ENCODE results near the gene FAXC. TPM values are rescaled to one million over a fixed set of nuclear protein-coding genes. Genes with fewer than 3 reads are reported as not detected.

The FAXC gene
- total RNA-seq, 1 experiment from 2014 or later: 1.5 TPM

DNA sequence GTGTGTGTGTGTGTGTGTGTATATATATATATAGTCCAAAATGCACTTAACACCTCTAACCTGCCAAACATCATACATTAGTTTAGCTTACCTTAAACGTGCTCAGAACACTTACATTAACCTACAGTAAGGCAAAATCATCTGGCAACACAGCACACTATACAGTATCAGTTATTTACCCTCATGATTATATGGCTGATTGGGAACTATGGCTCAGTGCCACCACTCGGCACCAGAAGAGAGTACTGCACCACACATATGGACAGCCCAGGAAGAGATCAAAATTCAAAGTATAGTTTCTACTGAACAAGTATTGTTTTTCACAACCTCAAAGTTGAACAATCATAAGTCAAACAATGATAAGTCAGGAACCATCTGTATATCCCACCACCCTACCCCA lies 59.8 kb downstream of the FAXC start:
- no peak overlapping the region for H3K27ac Mint-ChIP-seq (ENCODE audit: unreplicated experiment)
- TF ChIP-seq, protein P1, sequence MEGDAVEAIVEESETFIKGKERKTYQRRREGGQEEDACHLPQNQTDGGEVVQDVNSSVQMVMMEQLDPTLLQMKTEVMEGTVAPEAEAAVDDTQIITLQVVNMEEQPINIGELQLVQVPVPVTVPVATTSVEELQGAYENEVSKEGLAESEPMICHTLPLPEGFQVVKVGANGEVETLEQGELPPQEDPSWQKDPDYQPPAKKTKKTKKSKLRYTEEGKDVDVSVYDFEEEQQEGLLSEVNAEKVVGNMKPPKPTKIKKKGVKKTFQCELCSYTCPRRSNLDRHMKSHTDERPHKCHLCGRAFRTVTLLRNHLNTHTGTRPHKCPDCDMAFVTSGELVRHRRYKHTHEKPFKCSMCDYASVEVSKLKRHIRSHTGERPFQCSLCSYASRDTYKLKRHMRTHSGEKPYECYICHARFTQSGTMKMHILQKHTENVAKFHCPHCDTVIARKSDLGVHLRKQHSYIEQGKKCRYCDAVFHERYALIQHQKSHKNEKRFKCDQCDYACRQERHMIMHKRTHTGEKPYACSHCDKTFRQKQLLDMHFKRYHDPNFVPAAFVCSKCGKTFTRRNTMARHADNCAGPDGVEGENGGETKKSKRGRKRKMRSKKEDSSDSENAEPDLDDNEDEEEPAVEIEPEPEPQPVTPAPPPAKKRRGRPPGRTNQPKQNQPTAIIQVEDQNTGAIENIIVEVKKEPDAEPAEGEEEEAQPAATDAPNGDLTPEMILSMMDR (IDR thresholded peaks at IDR 0.05; ENCODE audit: unreplicated experiment): no peak
- H3K36me3 Mint-ChIP-seq (ENCODE audit: insufficient read depth, unreplicated experiment): no peaks in the 10 kb centered on the region
- H3K4me3 Mint-ChIP-seq (ENCODE audit: low read depth, unreplicated experiment): no peak overlapping the region
- BruUV-seq (replicated peaks): no TSS peak
- H3K27me3 Mint-ChIP-seq (ENCODE audit: unreplicated experiment): no peaks in the 10 kb centered on the region
- CTCF ChIA-PET: interaction anchor here (0.7 kb wide), 1 partner anchor 1760 kb away, joined by 7 read pairs; no protein-coding TSS in a partner anchor
- H3K9me3 Mint-ChIP-seq (ENCODE audit: low read depth, unreplicated experiment): no peaks in the 10 kb centered on the region
- DNase-seq: no peak
- intact Hi-C loops (cut with micrococcal nuclease; ENCODE audit: unreplicated experiment): no loop called here
- no peaks in the 10 kb centered on the region for H3K4me1 Mint-ChIP-seq (ENCODE audit: low read depth, unreplicated experiment)

DNA sequence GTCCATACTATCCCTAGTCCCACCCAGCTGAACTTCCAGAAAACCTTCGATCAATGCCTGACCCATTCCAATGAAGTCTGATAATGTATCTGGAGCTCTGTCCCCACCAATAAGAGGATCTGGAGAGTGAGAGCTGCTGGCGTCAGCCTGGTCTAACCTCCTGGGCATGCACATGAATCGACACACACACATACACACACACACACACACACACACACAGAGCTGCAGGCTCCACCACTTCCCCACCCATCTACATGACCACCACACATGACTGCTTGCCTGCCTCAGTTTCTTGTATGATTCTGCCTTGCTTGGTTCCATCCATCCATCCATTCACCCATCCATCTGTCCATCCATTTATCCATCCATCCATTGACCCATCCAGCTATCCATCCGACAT lies 60.8 kb downstream of the FAXC start:
- Mint-ChIP-seq H3K27ac (ENCODE audit: unreplicated experiment) (no peak overlapping the region), H3K4me1 (ENCODE audit: low read depth, unreplicated experiment) (no peaks in the 10 kb centered on the region), H3K9me3 (ENCODE audit: low read depth, unreplicated experiment) (no peaks in the 10 kb centered on the region), H3K4me3 (ENCODE audit: low read depth, unreplicated experiment) (no peak overlapping the region), H3K27me3 (ENCODE audit: unreplicated experiment) (peaks cover 4% of the 10 kb centered on the region), H3K36me3 (ENCODE audit: insufficient read depth, unreplicated experiment) (no peaks in the 10 kb centered on the region)
- TF ChIP-seq, protein P1 (IDR thresholded peaks at IDR 0.05; ENCODE audit: unreplicated experiment): no peak
- CTCF ChIA-PET: no interaction called here
- intact Hi-C loops (cut with micrococcal nuclease; ENCODE audit: unreplicated experiment): no loop called here
- BruUV-seq (replicated peaks): no TSS peak
- no peak for DNase-seq

DNA sequence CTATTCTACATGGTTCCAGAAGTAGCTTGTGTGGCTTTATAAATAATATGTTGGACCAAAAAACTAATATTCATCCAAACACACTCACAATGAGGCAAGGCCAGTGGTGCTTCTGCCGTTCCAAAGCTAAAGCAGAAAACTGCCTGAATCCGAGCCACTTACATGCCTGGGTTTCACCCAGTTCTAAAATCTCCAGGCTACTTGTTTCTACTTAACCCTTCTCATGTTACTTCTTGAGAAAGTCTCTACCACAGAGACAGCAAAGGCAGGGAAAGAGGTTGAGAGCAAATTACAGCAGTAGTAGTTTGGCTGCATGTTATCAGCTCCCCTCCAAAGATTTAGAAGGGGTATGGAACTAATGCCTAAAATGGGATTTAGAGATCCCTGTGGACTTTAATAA lies 62.0 kb downstream of the FAXC start:
- Mint-ChIP-seq H3K27me3 (ENCODE audit: unreplicated experiment) (peaks cover 11% of the 10 kb centered on the region), H3K4me1 (ENCODE audit: low read depth, unreplicated experiment) (no peaks in the 10 kb centered on the region), H3K9me3 (ENCODE audit: low read depth, unreplicated experiment) (no peaks in the 10 kb centered on the region), H3K27ac (ENCODE audit: unreplicated experiment) (no peak overlapping the region), H3K4me3 (ENCODE audit: low read depth, unreplicated experiment) (no peak overlapping the region), H3K36me3 (ENCODE audit: insufficient read depth, unreplicated experiment) (no peaks in the 10 kb centered on the region)
- CTCF ChIA-PET: no interaction called here
- TF ChIP-seq, protein P1 (IDR thresholded peaks at IDR 0.05; ENCODE audit: unreplicated experiment): no peak
- no TSS peak for BruUV-seq (replicated peaks)
- intact Hi-C loops (cut with micrococcal nuclease; ENCODE audit: unreplicated experiment): no loop called here
- DNase-seq: no peak

DNA sequence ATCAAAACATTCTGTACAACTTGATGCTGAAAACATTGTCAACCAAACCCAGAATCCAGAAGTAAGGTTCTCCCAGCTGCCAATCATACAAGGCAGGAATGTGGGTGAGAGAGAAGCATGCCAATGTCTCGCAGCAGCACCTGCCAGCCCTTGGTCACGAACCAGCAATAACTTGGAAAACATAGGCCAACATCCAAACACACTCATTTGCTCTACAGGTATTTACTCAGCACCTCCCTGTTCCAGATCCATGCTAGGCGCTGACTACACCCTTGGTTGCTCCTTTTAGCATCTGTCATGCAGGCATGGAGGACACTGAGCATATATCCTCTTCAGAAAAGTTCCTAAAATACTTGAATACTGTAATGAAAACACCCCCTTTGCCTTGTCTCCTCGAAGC lies 63.6 kb downstream of the FAXC start:
- H3K4me1 Mint-ChIP-seq (ENCODE audit: low read depth, unreplicated experiment): no peaks in the 10 kb centered on the region
- TF ChIP-seq, protein P1 (IDR thresholded peaks at IDR 0.05; ENCODE audit: unreplicated experiment): no peak
- no TSS peak for BruUV-seq (replicated peaks)
- no peak overlapping the region for H3K4me3 Mint-ChIP-seq (ENCODE audit: low read depth, unreplicated experiment)
- DNase-seq: no peak
- intact Hi-C loops (cut with micrococcal nuclease; ENCODE audit: unreplicated experiment): no loop called here
- peaks cover 11% of the 10 kb centered on the region for H3K27me3 Mint-ChIP-seq (ENCODE audit: unreplicated experiment)
- CTCF ChIA-PET: no interaction called here
- no peaks in the 10 kb centered on the region for H3K9me3 Mint-ChIP-seq (ENCODE audit: low read depth, unreplicated experiment)
- no peak overlapping the region for H3K27ac Mint-ChIP-seq (ENCODE audit: unreplicated experiment)
- no peaks in the 10 kb centered on the region for H3K36me3 Mint-ChIP-seq (ENCODE audit: insufficient read depth, unreplicated experiment)

Measured in Calu3 (cell line).